ENCODE measurements around the gene CCL26.

CCL26 gene

GRCh38 chr7:75772081-75773077, at the start of gene CCL26:
Gene CCL26, minus strand, starts transcription at chr7:75772211. Its CDS starts 35 bp downstream, at chr7:75772176.
- DNase-seq (ENCODE audit: low spot score): no peak
- in situ Hi-C loops (cut with MboI; ENCODE audit: low sequenced_read_pairs, unreplicated experiment): no loop called here
- TF ChIP-seq CTCF (IDR thresholded peaks at IDR 0.05; ENCODE audit: borderline replicate concordance, control extremely low read depth, extremely low read depth, insufficient read depth, missing control alignments): no peak

- no peak for DNase-seq (ENCODE audit: low spot score)
- TF ChIP-seq CTCF (IDR thresholded peaks at IDR 0.05; ENCODE audit: borderline replicate concordance, control extremely low read depth, extremely low read depth, insufficient read depth, missing control alignments): no peak
- in situ Hi-C loops (cut with MboI; ENCODE audit: low sequenced_read_pairs, unreplicated experiment): no loop called here
These were observed 48.7 kb upstream of the CCL26 start for GRCh38 chr7:75820688-75821087.

GRCh38 chr7:75819711-75820110, 47.7 kb upstream of the CCL26 start:
- DNase-seq (ENCODE audit: low spot score): no peak
- TF ChIP-seq CTCF (IDR thresholded peaks at IDR 0.05; ENCODE audit: borderline replicate concordance, control extremely low read depth, extremely low read depth, insufficient read depth, missing control alignments): no peak
- in situ Hi-C loops (cut with MboI; ENCODE audit: low sequenced_read_pairs, unreplicated experiment): no loop called here

GRCh38 chr7:75818472-75818871, 46.5 kb upstream of the CCL26 start:
- TF ChIP-seq CTCF (IDR thresholded peaks at IDR 0.05; ENCODE audit: borderline replicate concordance, control extremely low read depth, extremely low read depth, insufficient read depth, missing control alignments): no peak
- no peak for DNase-seq (ENCODE audit: low spot score)
- in situ Hi-C loops (cut with MboI; ENCODE audit: low sequenced_read_pairs, unreplicated experiment): no loop called here

- in situ Hi-C loops (cut with MboI; ENCODE audit: low sequenced_read_pairs, unreplicated experiment): no loop called here
- DNase-seq (ENCODE audit: low spot score): no peak
- TF ChIP-seq CTCF (IDR thresholded peaks at IDR 0.05; ENCODE audit: borderline replicate concordance, control extremely low read depth, extremely low read depth, insufficient read depth, missing control alignments): no peak
These were observed 45.1 kb upstream of the CCL26 start for GRCh38 chr7:75817116-75817515.

- in situ Hi-C loops (cut with MboI; ENCODE audit: low sequenced_read_pairs, unreplicated experiment): no loop called here
- no peak for DNase-seq (ENCODE audit: low spot score)
- TF ChIP-seq CTCF (IDR thresholded peaks at IDR 0.05; ENCODE audit: borderline replicate concordance, control extremely low read depth, extremely low read depth, insufficient read depth, missing control alignments): no peak
These were observed 43.5 kb upstream of the CCL26 start for GRCh38 chr7:75815418-75816064.

Data from GM13976 (cell line).